H1 (cell line): ENCODE results near the gene IFNL3. TPM values are rescaled to one million over a fixed set of nuclear protein-coding genes. Genes with fewer than 3 reads are reported as not detected.

ENCODE experiments used
- CTCF ChIP-seq, 3 experiments: IDR thresholded peaks; 1 replicate in 2 of 3; 2 replicates in 1 of 3; pipeline versions ENCODE4 v1.5.1 to v1.6.1; 2011; ENCODE audit warnings: low read length in 3 of 3, mild to moderate bottlenecking in 3 of 3, inconsistent platforms in 2 of 3, low read depth in 1 of 3, moderate library complexity in 1 of 3; ENCODE audit not compliant: insufficient read depth in 1 of 3; ENCODE audit errors: control extremely low read depth in 1 of 3
- E2F6 ChIP-seq: IDR thresholded peaks from 2 replicates; pipeline ENCODE4 v1.6.1; 2012; ENCODE audit warnings: inconsistent platforms
- KDM4A ChIP-seq: IDR thresholded peaks from one replicate; pipeline ENCODE4 v1.7.1; 2012; ENCODE audit warnings: low read depth, mild to moderate bottlenecking, moderate library complexity, low read length, inconsistent platforms; ENCODE audit not compliant: severe bottlenecking
- POU5F1 ChIP-seq: IDR thresholded peaks from 2 replicates; pipeline ENCODE4 v1.6.1; 2011; ENCODE audit warnings: low read depth, mild to moderate bottlenecking, low read length, moderate library complexity
- polyA plus RNA-seq, 7 experiments: library from polyadenylated mRNA; depleted of rRNA in 3 of 7; stranded (reverse) in 5 of 7; unstranded in 2 of 7; fragments of >200 nt in 5 of 7; fragments of 200-250 nt in 2 of 7; gene quantifications; 1 replicate in 5 of 7; 2 replicates in 1 of 7; 4 replicates in 1 of 7; pipeline versions ENCODE4 v1.2.1 to v1.2.3, GENCODE V29; 2011 to 2013; ENCODE audit warnings: missing spikeins in 2 of 7, mixed read lengths in 2 of 7
- total RNA-seq: library from RNA; stranded (reverse); fragmentation: NEBNext Ultra II Directional; extraction: Animal tissue kit (Norgen Biotek cat#: 25700); gene quantifications from 2 replicates; pipeline ENCODE4 v1.2.1, GENCODE V29; 2021

The IFNL3 gene
- total and polyA plus RNA-seq, 2 of the 8 experiments (the other 6 are each of a cell fraction or from before 2014, with no cell fraction given) = 0.11 TPM; not detected in 1

- TF ChIP-seq CTCF (IDR thresholded peaks at IDR 0.05; ENCODE audit: control extremely low read depth in 1 of 3, insufficient read depth in 1 of 3, low read depth in 1 of 3, low read length in 3 of 3) = peak in 1 of 3 experiments; percentile 6; a peak in 1 of 4 replicates
- peak; percentile 89 for TF ChIP-seq E2F6
- TF ChIP-seq KDM4A = peak; percentile 64
- TF ChIP-seq POU5F1 = no peak
These were observed 19.8 kb upstream of the IFNL3 start (continued) for GRCh38 chr19:39264306-39265290.
